H1 (cell line): Measurements from ENCODE around the gene KLHL3.

ENCODE experiments used
- CEBPB ChIP-seq: IDR thresholded peaks from 2 replicates; pipeline ENCODE4 v1.6.1; 2012; ENCODE audit warnings: low read depth, low read length
- CTCF ChIP-seq, 3 experiments: IDR thresholded peaks; 1 replicate in 2 of 3; 2 replicates in 1 of 3; pipeline versions ENCODE4 v1.5.1 to v1.6.1; 2011; ENCODE audit warnings: low read length in 3 of 3, mild to moderate bottlenecking in 3 of 3, inconsistent platforms in 2 of 3, low read depth in 1 of 3, moderate library complexity in 1 of 3; ENCODE audit not compliant: insufficient read depth in 1 of 3; ENCODE audit errors: control extremely low read depth in 1 of 3
- GABPA ChIP-seq: IDR thresholded peaks from 2 replicates; pipeline ENCODE4 v1.6.1; 2011; ENCODE audit warnings: mild to moderate bottlenecking, low read length, moderate library complexity, borderline replicate concordance; ENCODE audit not compliant: insufficient read depth
- JUN ChIP-seq: IDR thresholded peaks from 2 replicates; pipeline ENCODE4 v1.6.1; 2011; ENCODE audit warnings: low read depth, mild to moderate bottlenecking, improper control_type of control experiment, low read length
- RFX5 ChIP-seq: IDR thresholded peaks from 2 replicates; pipeline ENCODE4 v1.6.1; 2011; ENCODE audit warnings: low read depth, low read length, improper control_type of control experiment, borderline replicate concordance
- RXRA ChIP-seq: IDR thresholded peaks from 2 replicates; pipeline ENCODE4 v1.6.1; 2011; ENCODE audit warnings: low read depth, mild to moderate bottlenecking, low read length, moderate library complexity; ENCODE audit not compliant: insufficient read depth
- SIRT6 ChIP-seq: IDR thresholded peaks from one replicate; pipeline ENCODE4 v1.7.1; 2012; ENCODE audit warnings: low read length, inconsistent platforms
- SIX5 ChIP-seq: IDR thresholded peaks from 2 replicates; pipeline ENCODE4 v1.6.1; 2011; ENCODE audit warnings: mild to moderate bottlenecking, low read depth, low read length
- TAF7 ChIP-seq: optimal IDR thresholded peaks from 2 replicates; pipeline ENCODE3; 2011; ENCODE audit warnings: low read depth, mild to moderate bottlenecking, inconsistent platforms, low read length, moderate library complexity, borderline replicate concordance
- TEAD4 ChIP-seq: IDR thresholded peaks from 2 replicates; pipeline ENCODE4 v1.6.1; 2012; ENCODE audit warnings: low read depth, low read length, inconsistent platforms, mixed read lengths

- TF ChIP-seq CTCF (IDR thresholded peaks at IDR 0.05; ENCODE audit: control extremely low read depth in 1 of 3, insufficient read depth in 1 of 3, low read depth in 1 of 3, low read length in 3 of 3) (no peak), RXRA (no peak), RFX5 (no peak), SIRT6 (no peak), CEBPB (no peak), TEAD4 (no peak), JUN (no peak), GABPA (no peak), SIX5 (no peak), TAF7 (no peak)
Observed at GRCh38 chr5:137607771-137608170, 128.1 kb downstream of the KLHL3 start.
